ENCODE results near the gene CFAP70. TPM values are rescaled to one million over a fixed set of nuclear protein-coding genes. Genes with fewer than 3 reads are reported as not detected.

CFAP70 gene
- total RNA-seq, 8 experiments from 2014 or later, result 0.71 to 16.6 (median 2.0) TPM

- WGBS, 10 experiments, result 62 to 100% (median 92%) methylated on average over 1 to 2 of the region's 2 CpGs; no CpG with 5 or more reads in 1 of the 10 experiments
- ATAC-seq (replicated peaks in 6 of 8), result no peak
- no peak overlapping the region for H3K27ac ChIP-seq
- in situ Hi-C loops (cut with MboI; ENCODE audit: low pct_unique_long_range_greater_than_20kb in 2 of 9, low sequenced_read_pairs in 9 of 9, unreplicated experiment in 9 of 9), result no loop called here
- H3K4me3 ChIP-seq, result no peak overlapping the region
- H3K4me1 ChIP-seq (replicated peaks in 1 of 2), result no peaks in the 10 kb centered on the region
These were observed 141.0 kb downstream of the CFAP70 start for GRCh38 chr10:73217628-73218027.

GRCh38 chr10:73215749-73216148 lies 142.9 kb downstream of the CFAP70 start:
- WGBS, 10 experiments, result 50 to 100% (median 100%) methylated on average over 1 of the region's 1 CpG; no CpG with 5 or more reads in 1 of the 10 experiments
- no peak overlapping the region for H3K27ac ChIP-seq
- no peak overlapping the region for H3K4me3 ChIP-seq
- ATAC-seq (replicated peaks in 6 of 8), result no peak
- in situ Hi-C loops (cut with MboI; ENCODE audit: low pct_unique_long_range_greater_than_20kb in 2 of 9, low sequenced_read_pairs in 9 of 9, unreplicated experiment in 9 of 9), result no loop called here
- H3K4me1 ChIP-seq (replicated peaks in 1 of 2), result no peaks in the 10 kb centered on the region

DNA sequence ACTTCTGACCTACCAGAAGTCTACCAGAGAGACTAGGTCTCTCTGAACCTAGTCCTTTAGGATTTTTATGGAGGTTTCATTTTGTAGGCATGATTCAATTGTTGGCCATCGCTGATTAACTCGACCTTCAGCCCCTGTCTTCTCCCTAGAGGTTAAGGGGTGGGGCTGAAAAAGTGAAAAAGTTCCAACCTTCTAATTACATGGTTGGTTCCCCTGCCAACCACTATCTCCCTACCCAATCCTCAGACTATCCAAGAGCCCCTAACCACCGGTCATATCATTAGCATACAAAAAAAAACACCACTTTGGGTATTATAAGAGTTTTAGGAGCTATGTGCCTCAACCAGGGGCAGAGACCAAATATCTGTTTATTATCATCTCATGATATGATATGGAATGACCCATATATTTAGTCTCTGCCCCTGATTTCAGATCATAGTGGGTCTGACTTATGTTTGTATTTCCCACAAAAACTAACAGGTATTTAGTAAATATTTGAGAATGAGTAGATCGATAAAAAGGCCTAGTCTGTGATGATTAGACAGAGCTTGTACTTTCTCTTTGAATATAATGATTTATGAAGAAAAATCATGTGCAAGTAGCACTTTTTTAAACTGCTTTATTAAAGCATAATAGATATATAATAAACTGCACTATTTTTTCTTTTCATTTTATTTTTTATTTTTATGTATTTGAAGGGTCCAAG lies 147.4 kb downstream of the CFAP70 start:
- in situ Hi-C loops (cut with MboI; ENCODE audit: low pct_unique_long_range_greater_than_20kb in 2 of 9, low sequenced_read_pairs in 9 of 9, unreplicated experiment in 9 of 9), result no loop called here
- WGBS, 10 experiments, result 67 to 100% (median 95%) methylated on average over 1 to 4 of the region's 4 CpGs; no CpG with 5 or more reads in 2 of the 10 experiments

GRCh38 chr10:73210395-73211105 lies 148.1 kb downstream of the CFAP70 start:
- 56 to 100% (median 90%) methylated on average over 1 to 3 of the region's 3 CpGs; no CpG with 5 or more reads in 3 of the 10 experiments for WGBS, 10 experiments
- Histone ChIP-seq H3K4me3 (no peak overlapping the region), H3K4me1 (replicated peaks in 1 of 2) (no peaks in the 10 kb centered on the region), H3K27ac (no peak overlapping the region)
- in situ Hi-C loops (cut with MboI; ENCODE audit: low pct_unique_long_range_greater_than_20kb in 2 of 9, low sequenced_read_pairs in 9 of 9, unreplicated experiment in 9 of 9), result no loop called here
- no peak for ATAC-seq (replicated peaks in 6 of 8)

More for the DNA sequence above, 147.4 kb downstream of the CFAP70 start:
- Histone ChIP-seq H3K27ac (no peak overlapping the region), H3K4me1 (replicated peaks in 1 of 2) (no peaks in the 10 kb centered on the region), H3K4me3 (no peak overlapping the region)
- ATAC-seq (replicated peaks in 6 of 8), result no peak

DNA sequence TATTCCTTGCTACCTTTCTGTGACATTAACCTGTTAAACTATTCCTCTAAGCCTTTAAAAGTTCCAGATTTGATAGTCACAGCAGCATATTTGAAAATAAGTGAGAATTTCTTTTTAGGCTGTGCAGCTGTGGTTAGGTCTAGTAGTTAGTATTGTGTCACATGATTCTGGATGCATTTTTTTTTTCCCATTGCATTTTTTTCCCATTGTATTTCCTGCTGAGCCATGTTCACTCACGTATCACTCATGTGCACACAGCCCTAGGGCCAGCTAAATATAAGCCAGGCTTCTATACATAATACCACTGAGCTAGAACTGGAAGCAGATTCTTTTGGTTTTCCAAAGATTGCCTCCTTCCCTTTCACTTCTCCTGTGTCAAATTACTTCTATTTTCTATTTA lies 149.0 kb downstream of the CFAP70 start:
- WGBS, 10 experiments, result 9 to 100% (median 20%) methylated on average over 1 of the region's 1 CpG; no CpG with 5 or more reads in 3 of the 10 experiments
- ATAC-seq (replicated peaks in 6 of 8), result peak in 6 of 8 experiments; percentile 38 to 91 (median 56)
- Histone ChIP-seq H3K4me1 (replicated peaks in 1 of 2) (no peaks in the 10 kb centered on the region), H3K27ac (no peak overlapping the region), H3K4me3 (no peak overlapping the region)
- in situ Hi-C loops (cut with MboI; ENCODE audit: low pct_unique_long_range_greater_than_20kb in 2 of 9, low sequenced_read_pairs in 9 of 9, unreplicated experiment in 9 of 9), result no loop called here

GRCh38 chr10:73207883-73208282 lies 150.8 kb downstream of the CFAP70 start:
- H3K4me3 ChIP-seq, result no peak overlapping the region
- H3K4me1 ChIP-seq (replicated peaks in 1 of 2), result no peaks in the 10 kb centered on the region
- ATAC-seq (replicated peaks in 6 of 8), result peak in 2 of 8 experiments; percentile 72 to 81
- WGBS, 10 experiments, result 0 to 100% (median 0%) methylated on average over 1 to 2 of the region's 2 CpGs; no CpG with 5 or more reads in 5 of the 10 experiments
- H3K27ac ChIP-seq, result no peak overlapping the region
- in situ Hi-C loops (cut with MboI; ENCODE audit: low pct_unique_long_range_greater_than_20kb in 2 of 9, low sequenced_read_pairs in 9 of 9, unreplicated experiment in 9 of 9), result no loop called here

DNA sequence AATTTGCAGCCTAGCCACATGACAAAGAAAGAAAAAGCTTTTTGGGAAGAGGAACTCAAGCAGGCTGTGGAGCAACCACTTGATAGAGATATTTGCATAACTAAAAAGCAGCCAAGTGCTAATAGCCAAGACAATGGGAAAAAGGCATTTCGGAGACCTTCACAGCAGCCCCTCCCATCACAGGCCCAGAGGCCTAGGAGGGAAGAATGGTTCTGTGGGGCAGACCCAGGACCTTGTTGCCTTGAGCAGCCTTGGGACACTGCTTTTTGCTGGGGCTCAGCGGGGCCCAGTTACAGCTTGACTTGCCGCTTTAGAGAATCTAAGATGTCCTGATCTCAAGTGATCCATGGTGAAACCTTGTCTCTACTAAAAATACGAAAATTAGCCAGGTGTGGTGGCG lies 152.3 kb downstream of the CFAP70 start:
- H3K4me1 ChIP-seq (replicated peaks in 1 of 2), result no peaks in the 10 kb centered on the region
- in situ Hi-C loops (cut with MboI; ENCODE audit: low pct_unique_long_range_greater_than_20kb in 2 of 9, low sequenced_read_pairs in 9 of 9, unreplicated experiment in 9 of 9), result no loop called here
- WGBS, 10 experiments, result 80 to 100% (median 100%) methylated on average over 1 to 4 of the region's 5 CpGs; no CpG with 5 or more reads in 3 of the 10 experiments
- no peak overlapping the region for H3K27ac ChIP-seq
- ATAC-seq (replicated peaks in 6 of 8), result no peak
- no peak overlapping the region for H3K4me3 ChIP-seq

GRCh38 chr10:73205890-73206289 lies 152.8 kb downstream of the CFAP70 start:
- in situ Hi-C loops (cut with MboI; ENCODE audit: low pct_unique_long_range_greater_than_20kb in 2 of 9, low sequenced_read_pairs in 9 of 9, unreplicated experiment in 9 of 9), result no loop called here
- H3K4me1 ChIP-seq (replicated peaks in 1 of 2), result no peaks in the 10 kb centered on the region
- H3K27ac ChIP-seq, result no peak overlapping the region
- no peak overlapping the region for H3K4me3 ChIP-seq
- WGBS, 10 experiments, result 86 to 100% (median 100%) methylated on average over 1 of the region's 1 CpG; no CpG with 5 or more reads in 7 of the 10 experiments
- no peak for ATAC-seq (replicated peaks in 6 of 8)

DNA sequence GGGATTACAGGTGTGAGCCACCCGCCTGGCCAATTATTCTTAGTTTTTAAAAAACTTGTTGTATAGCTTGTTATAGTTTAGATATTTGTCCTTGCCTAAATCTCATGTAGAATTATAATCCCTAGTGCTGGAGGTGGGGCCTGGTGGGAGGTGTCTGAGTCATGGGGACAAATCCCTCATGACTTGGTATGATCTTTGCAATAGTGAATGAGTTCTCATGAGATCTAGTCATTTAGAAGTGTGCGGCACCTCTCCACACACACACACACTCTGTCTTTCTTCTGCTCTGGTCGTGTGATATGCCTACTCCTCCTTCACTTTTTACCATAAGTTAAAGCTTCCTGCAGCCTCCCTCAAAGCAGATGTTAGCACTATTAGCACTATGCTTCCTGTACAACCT lies 153.6 kb downstream of the CFAP70 start:
- no peak overlapping the region for H3K27ac ChIP-seq
- H3K4me1 ChIP-seq (replicated peaks in 1 of 2), result no peaks in the 10 kb centered on the region
- ATAC-seq (replicated peaks in 6 of 8), result no peak
- in situ Hi-C loops (cut with MboI; ENCODE audit: low pct_unique_long_range_greater_than_20kb in 2 of 9, low sequenced_read_pairs in 9 of 9, unreplicated experiment in 9 of 9), result no loop called here
- H3K4me3 ChIP-seq, result no peak overlapping the region
- 40 to 100% (median 100%) methylated on average over 1 to 2 of the region's 3 CpGs; no CpG with 5 or more reads in 5 of the 10 experiments for WGBS, 10 experiments

Other genes with a start within 250 kb of the CFAP70 start
- gene NUDT13, start 248.4 kb downstream of the CFAP70 start, total RNA-seq, result 1 to 10 TPM in 5 of 8 experiments, under 1 TPM in 3; 0.60 to 9.2 (median 1.3) TPM
- gene ECD, start 190.9 kb downstream of the CFAP70 start, total RNA-seq, result 10 to 100 TPM; 20.1 to 39.9 (median 25.1) TPM
- gene FAM149B1, start 190.7 kb downstream of the CFAP70 start, total RNA-seq, result 10 to 100 TPM; 14.5 to 32.5 (median 22.6) TPM
- 10 to 100 TPM; 12.7 to 50.9 (median 26.8) TPM for gene DNAJC9, start 111.6 kb downstream of the CFAP70 start, total RNA-seq
- gene MRPS16, start 106.2 kb downstream of the CFAP70 start, total RNA-seq, result 10 to 100 TPM; 38.8 to 82.3 (median 69.4) TPM
- gene ANXA7, start 55.2 kb upstream of the CFAP70 start, total RNA-seq, result 100 to 1,000 TPM in 1 of 8 experiments, 10 to 100 TPM in 7; 18.2 to 163 (median 36.9) TPM
- 1 to 10 TPM in 7 of 8 experiments, under 1 TPM in 1; 0.76 to 5.3 (median 2.2) TPM for gene MSS51, start 74.7 kb upstream of the CFAP70 start, total RNA-seq
- gene PPP3CB, start 137.2 kb upstream of the CFAP70 start, total RNA-seq, result 10 to 100 TPM; 17.7 to 53.8 (median 39.7) TPM
- gene USP54, start 232.5 kb upstream of the CFAP70 start, total RNA-seq, result 10 to 100 TPM in 7 of 8 experiments, 1 to 10 TPM in 1; 6.1 to 26.9 (median 23.8) TPM